ENCODE measurements around the gene AP5B1.

GRCh38 chr11:65777821-65778361 is 2.9 kb downstream of the AP5B1 start:
- TF ChIP-seq CTCF (IDR thresholded peaks at IDR 0.05) (no peak), POLR2A (IDR thresholded peaks at IDR 0.05) (no peak)
